K562 (cell line): ENCODE data around the gene COL15A1. TPM values are rescaled to one million over a fixed set of nuclear protein-coding genes. Genes with fewer than 3 reads are reported as not detected.

Experiments
- ATF2 ChIP-seq: sonication (generic); formaldehyde crosslinking; IDR thresholded peaks from 2 replicates; pipeline ENCODE4 v1.8.1; 2022; ENCODE audit warnings: missing genetic modification reagents
- BRD9 ChIP-seq: fragments of 450-650 bp; IDR thresholded peaks from 2 replicates; pipeline ENCODE4 v1.6.1; 2018; ENCODE audit warnings: low read depth; ENCODE audit not compliant: partially characterized antibody
- MCM2 ChIP-seq: fragments of 450-650 bp; IDR thresholded peaks from 2 replicates; pipeline ENCODE4 v1.6.1; 2017; ENCODE audit warnings: low read depth, mild to moderate bottlenecking
- RBFOX2 ChIP-seq: fragments of 200-400 bp; formaldehyde crosslinking; IDR thresholded peaks from 2 replicates; pipeline ENCODE4 v1.6.1; 2017; ENCODE audit warnings: low read depth, mild to moderate bottlenecking, low read length, moderate library complexity
- RBM15 ChIP-seq: fragments of 200-400 bp; formaldehyde crosslinking; IDR thresholded peaks from 2 replicates; pipeline ENCODE4 v1.6.1; 2018; ENCODE audit warnings: mild to moderate bottlenecking, low read length, moderate library complexity; ENCODE audit not compliant: insufficient read depth
- SAFB ChIP-seq: fragments of 200-400 bp; formaldehyde crosslinking; IDR thresholded peaks from 2 replicates; pipeline ENCODE4 v1.6.1; 2017; ENCODE audit warnings: low read depth, low read length, borderline replicate concordance
- TAF15 ChIP-seq: fragments of 200-400 bp; formaldehyde crosslinking; IDR thresholded peaks from 2 replicates; pipeline ENCODE4 v1.6.1; 2017; ENCODE audit warnings: mild to moderate bottlenecking, low read depth, low read length, moderate library complexity
- TAF7 ChIP-seq: fragments of 450-650 bp; IDR thresholded peaks from 2 replicates; pipeline ENCODE4 v1.6.1; 2016; ENCODE audit warnings: missing genetic modification characterization, missing compliant biosample characterization
- TEAD1 ChIP-seq, 2 experiments: fragments of 450-650 bp in 1 of 2; sonication (generic) in 1 of 2; formaldehyde crosslinking; IDR thresholded peaks; 2 replicates each; pipeline versions ENCODE4 v1.4.0 to v1.8.0; 2020 to 2022; ENCODE audit warnings: mild to moderate bottlenecking in 2 of 2, missing genetic modification reagents in 1 of 2
- WHSC1 ChIP-seq: IDR thresholded peaks from one replicate; pipeline ENCODE4 v1.6.1; 2012; ENCODE audit warnings: low read length, control low read depth, inconsistent platforms
- XRCC5 ChIP-seq: fragments of 200-400 bp; formaldehyde crosslinking; IDR thresholded peaks from 2 replicates; pipeline ENCODE4 v1.6.1; 2017; ENCODE audit warnings: low read depth, mild to moderate bottlenecking, low read length
- ZC3H4 ChIP-seq: sonication (generic); formaldehyde crosslinking; IDR thresholded peaks from 2 replicates; pipeline ENCODE4 v1.9.0; 2021; ENCODE audit warnings: missing genetic modification reagents, borderline replicate concordance
- ZNF316 ChIP-seq: fragments of 450-650 bp; IDR thresholded peaks from 2 replicates; pipeline ENCODE4 v1.6.1; 2016
- ZNF57 ChIP-seq: fragments of 450-650 bp; formaldehyde crosslinking; IDR thresholded peaks from 2 replicates; pipeline ENCODE4 v1.4.0; 2020; ENCODE audit warnings: mild to moderate bottlenecking, moderate library complexity
- ZNF699 ChIP-seq: fragments of 250-450 bp; sonication (Bioruptor Pico); IDR thresholded peaks from 2 replicates; pipeline ENCODE4 v1.8.0; 2021; ENCODE audit warnings: mild to moderate bottlenecking, moderate library complexity; ENCODE audit not compliant: insufficient replicate concordance
- ZNF707 ChIP-seq: fragments of 250-450 bp; sonication (Bioruptor Pico); conservative IDR thresholded peaks from 2 replicates; pipeline ENCODE4 v1.8.0; 2022; ENCODE audit warnings: inconsistent platforms, mild to moderate bottlenecking, moderate library complexity
- polyA plus RNA-seq, 8 experiments: library from polyadenylated mRNA; depleted of rRNA in 4 of 8; stranded (reverse) in 5 of 8; unstranded in 3 of 8; fragments of >200 nt; fragmentation: Nextera tagmentation in 2 of 8; fragmentation: Illumina TruSeq in 1 of 8; extraction: Ambion mirVana in 2 of 8; extraction: Trizol in 1 of 8; gene quantifications; 2 replicates each; pipeline versions ENCODE4 v1.2.1 to v1.2.3, GENCODE V29; 2011 to 2014; ENCODE audit warnings: inconsistent platforms in 1 of 8, missing spikeins in 1 of 8
- total RNA-seq, 7 experiments: library from RNA; depleted of rRNA in 6 of 7; stranded (reverse); fragments of >200 nt in 6 of 7; fragmentation: Illumina TruSeq in 2 of 7; extraction: Trizol in 2 of 7; gene quantifications; 2 replicates each; pipeline versions ENCODE4 v1.2.1 to v1.2.3, GENCODE V29; 2011 to 2021; ENCODE audit warnings: low replicate concordance in 1 of 7
- TF ChIP-seq, protein P1 (sequence below): fragments of 450-650 bp; IDR thresholded peaks from 2 replicates; pipeline ENCODE4 v1.6.1; 2016; ENCODE audit warnings: borderline replicate concordance
- TF ChIP-seq, protein P2 (sequence below): conservative IDR thresholded peaks from 2 replicates; pipeline ENCODE4 v1.6.1; 2011; ENCODE audit warnings: low read depth, mild to moderate bottlenecking, low read length; ENCODE audit not compliant: control insufficient read depth

The COL15A1 gene
- total and polyA plus RNA-seq, 9 of the 15 experiments (the other 6 are each of a cell fraction or from before 2014, with no cell fraction given), result 0.46 to 5.1 (median 2.6) TPM

GRCh38 chr9:98943682-98944056 is at the start of gene COL15A1 (continued):
- TF ChIP-seq RBM15 (no peak), XRCC5 (no peak), ZC3H4 (CRISPR knock-in tag) (no peak), ATF2 (CRISPR knock-in tag) (no peak), TEAD1 (CRISPR knock-in tag; IDR thresholded peaks at IDR 0.05) (no peak), RBFOX2 (peak; percentile 59; the same call in 1 of the 2 replicates), TAF7 (tag) (no peak), ZNF57 (no peak), MCM2 (no peak), ZNF707 (CRISPR knock-in tag) (no peak), SAFB (0 out of 2 replicates have a peak, but pooled peaks have one; percentile 34), ZNF699 (CRISPR knock-in tag) (no peak), WHSC1 (no peak), ZNF316 (no peak), TAF15 (no peak), BRD9 (no peak)
- TF ChIP-seq, protein P1, sequence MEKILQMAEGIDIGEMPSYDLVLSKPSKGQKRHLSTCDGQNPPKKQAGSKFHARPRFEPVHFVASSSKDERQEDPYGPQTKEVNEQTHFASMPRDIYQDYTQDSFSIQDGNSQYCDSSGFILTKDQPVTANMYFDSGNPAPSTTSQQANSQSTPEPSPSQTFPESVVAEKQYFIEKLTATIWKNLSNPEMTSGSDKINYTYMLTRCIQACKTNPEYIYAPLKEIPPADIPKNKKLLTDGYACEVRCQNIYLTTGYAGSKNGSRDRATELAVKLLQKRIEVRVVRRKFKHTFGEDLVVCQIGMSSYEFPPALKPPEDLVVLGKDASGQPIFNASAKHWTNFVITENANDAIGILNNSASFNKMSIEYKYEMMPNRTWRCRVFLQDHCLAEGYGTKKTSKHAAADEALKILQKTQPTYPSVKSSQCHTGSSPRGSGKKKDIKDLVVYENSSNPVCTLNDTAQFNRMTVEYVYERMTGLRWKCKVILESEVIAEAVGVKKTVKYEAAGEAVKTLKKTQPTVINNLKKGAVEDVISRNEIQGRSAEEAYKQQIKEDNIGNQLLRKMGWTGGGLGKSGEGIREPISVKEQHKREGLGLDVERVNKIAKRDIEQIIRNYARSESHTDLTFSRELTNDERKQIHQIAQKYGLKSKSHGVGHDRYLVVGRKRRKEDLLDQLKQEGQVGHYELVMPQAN, result no peak
- TF ChIP-seq, protein P2, sequence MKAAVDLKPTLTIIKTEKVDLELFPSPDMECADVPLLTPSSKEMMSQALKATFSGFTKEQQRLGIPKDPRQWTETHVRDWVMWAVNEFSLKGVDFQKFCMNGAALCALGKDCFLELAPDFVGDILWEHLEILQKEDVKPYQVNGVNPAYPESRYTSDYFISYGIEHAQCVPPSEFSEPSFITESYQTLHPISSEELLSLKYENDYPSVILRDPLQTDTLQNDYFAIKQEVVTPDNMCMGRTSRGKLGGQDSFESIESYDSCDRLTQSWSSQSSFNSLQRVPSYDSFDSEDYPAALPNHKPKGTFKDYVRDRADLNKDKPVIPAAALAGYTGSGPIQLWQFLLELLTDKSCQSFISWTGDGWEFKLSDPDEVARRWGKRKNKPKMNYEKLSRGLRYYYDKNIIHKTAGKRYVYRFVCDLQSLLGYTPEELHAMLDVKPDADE, result no peak
